ENCODE measurements around the gene CDH4.

- TF ChIP-seq, protein P1, sequence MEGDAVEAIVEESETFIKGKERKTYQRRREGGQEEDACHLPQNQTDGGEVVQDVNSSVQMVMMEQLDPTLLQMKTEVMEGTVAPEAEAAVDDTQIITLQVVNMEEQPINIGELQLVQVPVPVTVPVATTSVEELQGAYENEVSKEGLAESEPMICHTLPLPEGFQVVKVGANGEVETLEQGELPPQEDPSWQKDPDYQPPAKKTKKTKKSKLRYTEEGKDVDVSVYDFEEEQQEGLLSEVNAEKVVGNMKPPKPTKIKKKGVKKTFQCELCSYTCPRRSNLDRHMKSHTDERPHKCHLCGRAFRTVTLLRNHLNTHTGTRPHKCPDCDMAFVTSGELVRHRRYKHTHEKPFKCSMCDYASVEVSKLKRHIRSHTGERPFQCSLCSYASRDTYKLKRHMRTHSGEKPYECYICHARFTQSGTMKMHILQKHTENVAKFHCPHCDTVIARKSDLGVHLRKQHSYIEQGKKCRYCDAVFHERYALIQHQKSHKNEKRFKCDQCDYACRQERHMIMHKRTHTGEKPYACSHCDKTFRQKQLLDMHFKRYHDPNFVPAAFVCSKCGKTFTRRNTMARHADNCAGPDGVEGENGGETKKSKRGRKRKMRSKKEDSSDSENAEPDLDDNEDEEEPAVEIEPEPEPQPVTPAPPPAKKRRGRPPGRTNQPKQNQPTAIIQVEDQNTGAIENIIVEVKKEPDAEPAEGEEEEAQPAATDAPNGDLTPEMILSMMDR (IDR thresholded peaks at IDR 0.05) = no peak
- no peak for TF ChIP-seq POLR2A (IDR thresholded peaks at IDR 0.05)
Observed at GRCh38 chr20:61812845-61813485, 560.9 kb downstream of the CDH4 start.
